HG03558 (cell line): ENCODE data around the gene FRG2B.
"Not testable (repeated sequence)": the region's sequence is repeated elsewhere in the genome, so short reads cannot be mapped to it uniquely, and the experiment has no call there.

ENCODE experiments used
- ATAC-seq: cut with Tn5 transposase; IDR thresholded peaks from one replicate; pipeline ENCODE4 v1.9.1; 2021; ENCODE audit warnings: moderate number of reproducible peaks; ENCODE audit not compliant: unreplicated experiment; ENCODE audit errors: extremely low read depth

Gene FRG2B

DNA sequence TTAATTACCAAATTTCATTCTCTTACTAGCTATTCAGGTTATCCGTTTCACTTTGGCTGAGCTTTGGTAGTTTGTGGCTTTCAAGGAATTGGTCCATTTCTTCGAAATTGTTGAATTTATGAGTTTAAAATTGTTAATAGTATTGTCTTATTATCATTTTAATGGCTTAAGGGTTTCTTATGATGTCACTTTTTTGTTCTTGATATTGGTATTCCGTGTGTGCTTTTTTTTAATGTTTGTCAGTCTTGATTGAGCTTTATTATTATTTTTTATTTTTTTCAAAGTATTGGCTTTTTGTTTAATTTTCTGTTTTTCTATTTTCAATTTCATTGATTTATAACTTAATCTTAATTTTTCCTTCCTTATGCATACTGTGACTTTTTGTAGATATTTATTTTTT, 25.9 kb downstream of the FRG2B start:
- no peak for ATAC-seq

DNA sequence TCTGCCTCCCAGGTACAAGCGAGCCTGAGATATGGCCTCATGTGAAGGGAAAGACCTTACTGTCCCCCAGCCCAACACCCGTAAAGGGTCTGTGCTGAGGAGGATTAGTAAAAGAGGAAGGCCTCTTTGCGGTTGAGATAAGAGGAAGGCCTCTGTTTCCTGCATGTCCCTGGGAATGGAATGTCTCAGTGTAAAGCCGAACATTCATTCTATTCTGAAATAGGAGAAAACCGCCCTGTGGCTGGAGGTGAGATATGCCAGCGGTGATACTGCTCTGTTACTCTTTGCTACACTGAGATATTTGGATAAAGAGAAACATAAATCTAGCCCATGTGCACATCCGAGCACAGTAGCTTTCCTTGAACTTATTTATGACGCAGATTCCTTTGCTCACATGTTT, 26.7 kb downstream of the FRG2B start:
- ATAC-seq, result not testable (repeated sequence)

DNA sequence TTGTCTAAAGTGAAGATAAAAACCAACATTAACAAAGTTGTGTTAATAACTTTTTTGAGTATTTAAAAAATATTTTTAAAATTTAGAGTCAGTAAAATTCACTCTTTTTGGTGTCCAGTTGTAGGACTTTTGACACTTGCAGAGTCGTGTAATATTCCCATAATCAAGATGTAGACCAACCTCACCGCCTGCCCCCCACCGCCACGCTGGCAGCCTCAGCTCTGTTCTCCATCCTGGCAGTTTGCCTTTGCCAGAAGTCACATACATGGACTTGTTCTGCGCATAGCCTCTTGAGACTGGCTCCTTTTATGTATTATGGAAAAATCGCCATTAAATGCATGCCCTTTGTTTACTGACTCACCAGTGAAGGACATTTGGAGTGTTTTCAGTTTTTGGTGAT, 33.9 kb downstream of the FRG2B start:
- no peak for ATAC-seq

DNA sequence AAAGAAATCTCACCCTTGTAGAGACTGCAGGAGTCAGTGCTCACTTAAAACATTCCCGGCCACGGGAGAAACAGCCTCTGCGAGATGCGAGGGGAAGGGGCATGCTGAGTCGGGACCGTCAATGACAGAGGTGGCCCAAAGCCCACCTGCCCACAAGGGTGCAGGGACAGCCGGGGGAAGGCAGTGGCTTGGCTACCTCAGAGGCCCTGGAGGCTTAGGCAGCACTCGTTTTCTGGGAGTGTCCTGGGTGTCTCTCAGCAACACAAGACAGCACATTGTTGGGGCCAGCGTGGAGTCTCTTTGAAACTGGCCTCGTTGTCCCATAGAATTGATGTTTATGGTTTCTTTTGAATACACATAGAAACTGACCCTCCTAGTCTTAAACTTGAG, 35.6 kb downstream of the FRG2B start:
- ATAC-seq, result no peak

DNA sequence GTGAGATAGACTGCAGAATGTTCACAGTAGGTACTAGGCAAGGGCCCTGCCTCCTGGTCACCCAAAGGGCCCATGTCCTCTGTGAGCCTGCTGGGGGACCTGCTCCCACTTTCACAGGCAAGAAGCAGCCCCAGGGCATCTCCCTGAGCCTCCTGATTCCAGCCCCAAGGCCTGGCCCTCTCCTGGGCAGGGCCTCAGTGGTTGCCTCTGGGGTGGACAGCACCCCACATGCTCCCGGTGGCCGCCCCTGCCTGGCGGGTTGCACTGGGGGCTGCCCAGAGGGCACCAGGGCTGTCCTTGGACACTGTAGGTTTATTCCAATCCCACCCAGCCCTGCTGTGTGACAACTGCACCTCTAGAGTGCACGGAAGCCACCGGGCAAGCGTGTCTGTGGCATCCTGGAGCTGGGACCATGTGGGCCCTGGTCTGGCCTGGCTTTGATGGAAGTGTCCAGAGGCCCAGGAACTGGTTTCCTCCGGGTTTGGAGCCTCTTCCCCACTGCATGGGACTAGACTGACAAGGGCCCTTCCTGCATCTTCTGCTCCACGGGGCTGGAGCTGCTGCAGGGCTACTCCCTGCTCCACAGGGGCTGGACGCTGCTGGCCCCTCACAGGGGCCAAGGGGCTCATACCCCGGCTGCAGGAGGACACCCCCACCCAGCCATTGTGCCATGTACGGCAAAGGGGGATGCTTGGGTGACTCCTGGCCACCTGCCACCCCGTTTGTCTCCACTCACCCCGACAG, 36.2 kb downstream of the FRG2B start:
- no peak for ATAC-seq

DNA sequence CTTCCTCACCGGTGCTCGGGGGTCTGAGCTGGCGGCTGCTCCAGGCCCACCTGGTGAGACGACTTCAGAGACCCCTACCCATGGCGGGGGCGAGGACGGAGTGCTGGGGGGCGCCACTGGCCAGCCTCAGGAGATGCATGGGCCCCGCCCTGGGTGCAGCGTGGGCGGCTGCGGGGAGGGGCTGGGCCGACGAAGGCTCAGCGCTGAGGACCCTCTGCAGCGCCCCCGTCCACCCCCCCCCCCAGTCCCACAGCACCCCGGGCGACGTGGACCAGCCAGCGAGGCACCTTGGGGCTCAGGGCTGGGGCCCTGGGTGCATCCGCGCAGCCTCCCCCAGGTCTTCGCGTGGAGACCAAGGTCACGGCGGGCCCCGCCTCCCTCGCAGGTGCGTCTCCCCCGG, 49.6 kb downstream of the FRG2B start:
- not testable (repeated sequence) for ATAC-seq
